ENCODE results near the gene JAZF1.

GRCh38 chr7:27872356-27873275 is 308.0 kb downstream of the JAZF1 start:
- no peak for TF ChIP-seq ZNF354B (CRISPR knock-in tag; IDR thresholded peaks at IDR 0.05)
- no peak for TF ChIP-seq EZH2 (IDR thresholded peaks at IDR 0.05; ENCODE audit: borderline replicate concordance, low read depth, low read length)
- TF ChIP-seq GTF2B (IDR thresholded peaks at IDR 0.05; ENCODE audit: extremely low read depth, insufficient read length) = no peak
- no peak for TF ChIP-seq ZNF133 (CRISPR knock-in tag; IDR thresholded peaks at IDR 0.05)
- TF ChIP-seq NR2C1 (IDR thresholded peaks at IDR 0.05) = no peak
- no peak for TF ChIP-seq NR2C1 (tag; IDR thresholded peaks at IDR 0.05)
- TF ChIP-seq ZKSCAN8 (CRISPR knock-in tag; IDR thresholded peaks at IDR 0.05) = no peak
- no peak for TF ChIP-seq ZNF124 (CRISPR knock-in tag; IDR thresholded peaks at IDR 0.05)
- TF ChIP-seq FOS (IDR thresholded peaks at IDR 0.05; ENCODE audit: extremely low read depth, insufficient read length) = no peak
- TF ChIP-seq CTCF (IDR thresholded peaks at IDR 0.05 in 2 of 3, conservative IDR thresholded peaks at IDR 0.05 in 1 of 3; ENCODE audit: insufficient read depth in 2 of 3, low read depth in 1 of 3, low read length in 3 of 3) = no peak
- TF ChIP-seq ZNF512 (tag; IDR thresholded peaks at IDR 0.05) = no peak
- no peak for TF ChIP-seq TAF15 (IDR thresholded peaks at IDR 0.05; ENCODE audit: low read depth, low read length)
- TF ChIP-seq SMARCB1 (IDR thresholded peaks at IDR 0.05; ENCODE audit: insufficient read length, low read depth) = no peak

Measured in K562 (cell line).